Measurements from ENCODE around the gene STK35. TPM values are rescaled to one million over a fixed set of nuclear protein-coding genes. Genes with fewer than 3 reads are reported as not detected.

STK35 gene
- total RNA-seq, 3 donors from 2014 or later (not counting 1 experiment from before 2014, with no cell fraction given) = 18.7 to 24.5 (median 21.9) TPM

DNA sequence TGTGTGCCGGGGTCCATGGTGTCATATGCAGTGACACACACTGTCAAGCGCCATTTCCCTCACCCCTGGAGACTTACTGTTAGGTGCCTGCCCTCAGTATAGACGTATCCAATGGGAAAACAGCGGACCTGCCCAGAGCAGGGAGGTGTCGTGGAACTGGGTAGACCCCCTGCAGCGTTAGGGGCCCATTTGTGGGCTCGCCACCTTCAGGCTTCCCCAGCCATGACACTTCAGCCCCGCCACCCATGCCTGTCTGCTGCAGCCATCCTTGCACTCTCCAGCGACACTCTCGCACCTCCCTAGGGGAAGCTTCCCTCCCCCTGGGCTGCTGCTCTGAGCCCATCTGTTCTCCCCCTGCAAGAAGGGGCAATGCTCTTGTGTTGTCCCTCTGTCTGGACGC lies 43.2 kb downstream of the STK35 start:
- WGBS (ENCODE audit: insufficient coverage) = 95% methylated on average over 11 of the region's 11 CpGs
- Histone ChIP-seq H3K4me3 (ENCODE audit: low read length) (no peak overlapping the region), H3K36me3 (ENCODE audit: control insufficient read depth, insufficient read depth, low read length) (peaks cover 19% of the 10 kb centered on the region), H3K27me3 (ENCODE audit: control insufficient read depth, insufficient read depth, low read length) (no peaks in the 10 kb centered on the region), H3K9me3 (ENCODE audit: control insufficient read depth, insufficient read depth, low read length) (no peaks in the 10 kb centered on the region), H3K27ac (ENCODE audit: low read length) (no peak overlapping the region), H3K4me1 (ENCODE audit: control insufficient read depth, insufficient read depth, low read length) (no peaks in the 10 kb centered on the region)
- intact Hi-C loops (cut with micrococcal nuclease) = no loop called here
- TF ChIP-seq, protein P1, sequence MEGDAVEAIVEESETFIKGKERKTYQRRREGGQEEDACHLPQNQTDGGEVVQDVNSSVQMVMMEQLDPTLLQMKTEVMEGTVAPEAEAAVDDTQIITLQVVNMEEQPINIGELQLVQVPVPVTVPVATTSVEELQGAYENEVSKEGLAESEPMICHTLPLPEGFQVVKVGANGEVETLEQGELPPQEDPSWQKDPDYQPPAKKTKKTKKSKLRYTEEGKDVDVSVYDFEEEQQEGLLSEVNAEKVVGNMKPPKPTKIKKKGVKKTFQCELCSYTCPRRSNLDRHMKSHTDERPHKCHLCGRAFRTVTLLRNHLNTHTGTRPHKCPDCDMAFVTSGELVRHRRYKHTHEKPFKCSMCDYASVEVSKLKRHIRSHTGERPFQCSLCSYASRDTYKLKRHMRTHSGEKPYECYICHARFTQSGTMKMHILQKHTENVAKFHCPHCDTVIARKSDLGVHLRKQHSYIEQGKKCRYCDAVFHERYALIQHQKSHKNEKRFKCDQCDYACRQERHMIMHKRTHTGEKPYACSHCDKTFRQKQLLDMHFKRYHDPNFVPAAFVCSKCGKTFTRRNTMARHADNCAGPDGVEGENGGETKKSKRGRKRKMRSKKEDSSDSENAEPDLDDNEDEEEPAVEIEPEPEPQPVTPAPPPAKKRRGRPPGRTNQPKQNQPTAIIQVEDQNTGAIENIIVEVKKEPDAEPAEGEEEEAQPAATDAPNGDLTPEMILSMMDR (IDR thresholded peaks at IDR 0.05) = no peak
- Mint-ChIP-seq H3K36me3 (no peaks in the 10 kb centered on the region), H3K9me3 (no peaks in the 10 kb centered on the region), H3K4me1 (peaks cover 26 to 34% of the 10 kb centered on the region in 2 donors), H3K27me3 (ENCODE audit: low read depth in 2 of 2) (no peaks in the 10 kb centered on the region), H3K27ac (no peak overlapping the region), H3K4me3 (no peak overlapping the region)
- ATAC-seq (no peak), DNase-seq (no peak)

- Mint-ChIP-seq H3K27ac (no peak overlapping the region), H3K27me3 (ENCODE audit: low read depth in 2 of 2) (no peaks in the 10 kb centered on the region), H3K36me3 (no peaks in the 10 kb centered on the region), H3K4me1 (peaks cover 21 to 29% of the 10 kb centered on the region in 2 donors), H3K4me3 (no peak overlapping the region), H3K9me3 (no peaks in the 10 kb centered on the region)
- 98% methylated on average over 8 of the region's 8 CpGs for WGBS (ENCODE audit: insufficient coverage)
- intact Hi-C loops (cut with micrococcal nuclease) = no loop called here
- no peak overlapping the region for H3K4me3 ChIP-seq (ENCODE audit: low read length)
- DNase-seq (no peak), ATAC-seq (no peak)
- peaks cover 19% of the 10 kb centered on the region for H3K36me3 ChIP-seq (ENCODE audit: control insufficient read depth, insufficient read depth, low read length)
- H3K27me3 ChIP-seq (ENCODE audit: control insufficient read depth, insufficient read depth, low read length) = no peaks in the 10 kb centered on the region
- no peaks in the 10 kb centered on the region for H3K4me1 ChIP-seq (ENCODE audit: control insufficient read depth, insufficient read depth, low read length)
- H3K27ac ChIP-seq (ENCODE audit: low read length) = no peak overlapping the region
- TF ChIP-seq, protein P1 (IDR thresholded peaks at IDR 0.05) = no peak
- H3K9me3 ChIP-seq (ENCODE audit: control insufficient read depth, insufficient read depth, low read length) = no peaks in the 10 kb centered on the region
Observed at GRCh38 chr20:2145376-2145775, 43.7 kb downstream of the STK35 start.

- DNase-seq (no peak), ATAC-seq (no peak)
- no peaks in the 10 kb centered on the region for H3K27me3 Mint-ChIP-seq (ENCODE audit: low read depth in 2 of 2)
- no peak overlapping the region for H3K27ac Mint-ChIP-seq
- H3K4me1 Mint-ChIP-seq = peaks cover 13 to 22% of the 10 kb centered on the region in 2 donors
- H3K36me3 Mint-ChIP-seq = no peaks in the 10 kb centered on the region
- Histone ChIP-seq H3K27me3 (ENCODE audit: control insufficient read depth, insufficient read depth, low read length) (no peaks in the 10 kb centered on the region), H3K36me3 (ENCODE audit: control insufficient read depth, insufficient read depth, low read length) (peaks cover 19% of the 10 kb centered on the region), H3K4me1 (ENCODE audit: control insufficient read depth, insufficient read depth, low read length) (no peaks in the 10 kb centered on the region), H3K9me3 (ENCODE audit: control insufficient read depth, insufficient read depth, low read length) (no peaks in the 10 kb centered on the region), H3K4me3 (ENCODE audit: low read length) (no peak overlapping the region), H3K27ac (ENCODE audit: low read length) (no peak overlapping the region)
- whole genome bisulfite sequencing (ENCODE audit: insufficient coverage) = 96% methylated on average over 18 of the region's 18 CpGs
- H3K4me3 Mint-ChIP-seq = no peak overlapping the region
- TF ChIP-seq, protein P1 (IDR thresholded peaks at IDR 0.05) = no peak
- H3K9me3 Mint-ChIP-seq = no peaks in the 10 kb centered on the region
- intact Hi-C loops (cut with micrococcal nuclease) = no loop called here
Observed at GRCh38 chr20:2146080-2146867, 44.6 kb downstream of the STK35 start.

DNA sequence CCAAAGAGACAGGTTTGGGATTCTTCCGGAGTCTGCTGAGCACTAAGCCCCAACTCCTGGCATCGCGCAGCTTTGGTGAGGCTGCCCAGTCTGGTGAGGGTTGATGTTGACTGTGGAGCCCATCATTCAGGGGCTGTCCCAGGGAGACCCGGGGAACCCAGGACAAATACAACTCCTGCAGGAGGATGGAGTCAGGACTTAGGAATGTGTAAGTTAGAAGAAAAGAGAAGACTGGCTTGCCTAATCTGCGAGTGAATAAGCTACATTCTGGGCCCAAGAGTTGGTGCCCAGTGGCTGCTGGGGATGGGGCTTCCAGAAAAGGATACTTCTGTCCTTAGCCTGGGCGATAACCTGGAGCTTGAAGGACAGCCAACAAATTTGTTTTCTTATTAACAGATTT lies 47.9 kb downstream of the STK35 start:
- Mint-ChIP-seq H3K27ac (no peak overlapping the region), H3K36me3 (no peaks in the 10 kb centered on the region), H3K4me1 (peaks cover 0 to 11% of the 10 kb centered on the region in 2 donors), H3K4me3 (no peak overlapping the region), H3K27me3 (ENCODE audit: low read depth in 2 of 2) (no peaks in the 10 kb centered on the region), H3K9me3 (no peaks in the 10 kb centered on the region)
- TF ChIP-seq, protein P1 (IDR thresholded peaks at IDR 0.05) = no peak
- H3K27me3 ChIP-seq (ENCODE audit: control insufficient read depth, insufficient read depth, low read length) = no peaks in the 10 kb centered on the region
- WGBS (ENCODE audit: insufficient coverage) = 95% methylated on average over 6 of the region's 6 CpGs
- intact Hi-C loops (cut with micrococcal nuclease) = no loop called here
- peaks cover 19% of the 10 kb centered on the region for H3K36me3 ChIP-seq (ENCODE audit: control insufficient read depth, insufficient read depth, low read length)
- ATAC-seq (no peak), DNase-seq (no peak)
- H3K27ac ChIP-seq (ENCODE audit: low read length) = no peak overlapping the region
- H3K9me3 ChIP-seq (ENCODE audit: control insufficient read depth, insufficient read depth, low read length) = no peaks in the 10 kb centered on the region
- no peak overlapping the region for H3K4me3 ChIP-seq (ENCODE audit: low read length)
- no peaks in the 10 kb centered on the region for H3K4me1 ChIP-seq (ENCODE audit: control insufficient read depth, insufficient read depth, low read length)
